A673 (cell line): Measurements from ENCODE around the gene SEC14L5.

Source experiments
- EZH2 ChIP-seq: fragments of 200-600 bp; sonication (generic); IDR thresholded peaks from 2 replicates; pipeline ENCODE4 v1.6.1; 2017; ENCODE audit warnings: borderline replicate concordance, low read depth, mild to moderate bottlenecking, mixed read lengths, antibody characterized with exemption, low read length; ENCODE audit not compliant: poor library complexity, severe bottlenecking
- TF ChIP-seq, protein P1 (sequence below): fragments of 300-800, 200-600 bp; sonication (generic); conservative IDR thresholded peaks from 2 replicates; pipeline ENCODE4 v1.5.1; 2017; ENCODE audit warnings: low read depth, mild to moderate bottlenecking, antibody characterized with exemption, low read length, moderate library complexity, mixed read lengths

DNA sequence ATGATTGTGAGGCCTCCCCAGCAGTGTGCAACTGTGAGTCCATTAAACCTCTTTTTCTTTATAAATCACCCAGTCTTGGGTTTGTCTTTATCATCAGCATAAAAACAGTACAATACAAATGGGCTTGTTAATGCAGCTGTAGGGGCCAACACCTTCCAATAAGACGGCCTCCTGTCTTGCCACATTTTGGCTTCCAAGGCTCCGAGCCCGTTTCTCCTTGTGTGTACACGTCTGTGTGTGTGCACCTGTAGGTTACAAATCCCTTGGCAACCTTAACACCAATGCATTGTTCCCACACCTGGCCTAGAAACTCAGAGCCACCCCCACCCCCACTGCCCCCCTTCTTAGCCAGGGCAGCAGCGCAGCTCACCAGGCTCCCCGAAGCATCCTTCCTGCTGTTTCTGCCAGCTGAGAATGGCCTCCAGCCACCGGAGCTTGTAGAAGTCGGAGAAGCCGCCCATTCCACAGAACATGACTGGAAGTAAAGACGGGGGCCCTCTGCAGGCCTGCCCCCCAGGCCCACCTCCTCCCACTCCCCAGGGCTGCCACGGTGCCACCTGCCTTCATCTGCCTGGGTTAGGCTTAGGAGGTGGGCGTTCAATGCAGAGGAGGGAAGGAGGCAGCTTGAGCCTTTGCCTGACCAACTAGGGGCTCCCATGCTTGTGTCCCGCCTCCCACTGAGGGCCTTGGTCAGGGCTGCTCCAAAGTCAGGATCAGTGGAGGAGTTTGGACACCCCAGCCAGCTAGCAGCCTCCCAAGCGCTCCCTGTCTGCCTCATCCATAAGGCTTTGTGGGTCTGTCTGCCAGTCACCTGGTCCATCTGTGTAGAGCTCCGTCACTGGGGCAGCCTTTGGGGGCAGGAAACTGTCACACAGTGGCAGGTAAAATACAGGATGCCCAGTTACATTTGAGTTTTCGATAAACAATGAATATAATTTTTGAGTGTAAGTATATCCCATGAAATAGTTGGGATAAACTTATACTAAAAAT lies 97.0 kb downstream of the SEC14L5 start:
- TF ChIP-seq, protein P1, sequence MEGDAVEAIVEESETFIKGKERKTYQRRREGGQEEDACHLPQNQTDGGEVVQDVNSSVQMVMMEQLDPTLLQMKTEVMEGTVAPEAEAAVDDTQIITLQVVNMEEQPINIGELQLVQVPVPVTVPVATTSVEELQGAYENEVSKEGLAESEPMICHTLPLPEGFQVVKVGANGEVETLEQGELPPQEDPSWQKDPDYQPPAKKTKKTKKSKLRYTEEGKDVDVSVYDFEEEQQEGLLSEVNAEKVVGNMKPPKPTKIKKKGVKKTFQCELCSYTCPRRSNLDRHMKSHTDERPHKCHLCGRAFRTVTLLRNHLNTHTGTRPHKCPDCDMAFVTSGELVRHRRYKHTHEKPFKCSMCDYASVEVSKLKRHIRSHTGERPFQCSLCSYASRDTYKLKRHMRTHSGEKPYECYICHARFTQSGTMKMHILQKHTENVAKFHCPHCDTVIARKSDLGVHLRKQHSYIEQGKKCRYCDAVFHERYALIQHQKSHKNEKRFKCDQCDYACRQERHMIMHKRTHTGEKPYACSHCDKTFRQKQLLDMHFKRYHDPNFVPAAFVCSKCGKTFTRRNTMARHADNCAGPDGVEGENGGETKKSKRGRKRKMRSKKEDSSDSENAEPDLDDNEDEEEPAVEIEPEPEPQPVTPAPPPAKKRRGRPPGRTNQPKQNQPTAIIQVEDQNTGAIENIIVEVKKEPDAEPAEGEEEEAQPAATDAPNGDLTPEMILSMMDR = no peak
- TF ChIP-seq EZH2 = no peak
